H9 (cell line): Measurements from ENCODE around the gene PSMD6. TPM values are rescaled to one million over a fixed set of nuclear protein-coding genes. Genes with fewer than 3 reads are reported as not detected.

Experiments used
- DNase-seq: peaks from one replicate; pipeline ENCODE4 v3.0.0-alpha.2; 2017
- H2AFZ ChIP-seq: one replicate; pipeline ENCODE4 v1.6.1; 2013; ENCODE audit warnings: mild to moderate bottlenecking, low read length, control low read depth, moderate library complexity
- H2AK5ac ChIP-seq: 2 replicates; pipeline ENCODE4 v1.6.1; 2013; ENCODE audit warnings: low read length, control low read depth, mixed read lengths; ENCODE audit not compliant: insufficient read length
- H2BK120ac ChIP-seq: one replicate; pipeline ENCODE4 v1.6.1; 2013; ENCODE audit warnings: low read depth, mild to moderate bottlenecking, low read length, control low read depth, inconsistent platforms; ENCODE audit not compliant: poor library complexity, severe bottlenecking
- H2BK12ac ChIP-seq: 2 replicates; pipeline ENCODE4 v1.6.1; 2013; ENCODE audit warnings: low read length, control low read depth, mixed read lengths, low read depth; ENCODE audit not compliant: insufficient read length
- H2BK15ac ChIP-seq: 2 replicates; pipeline ENCODE4 v1.6.1; 2013; ENCODE audit warnings: low read depth, low read length, control low read depth
- H2BK20ac ChIP-seq: one replicate; pipeline ENCODE4 v1.6.1; 2013; ENCODE audit warnings: low read depth, mild to moderate bottlenecking, low read length, control low read depth, inconsistent platforms; ENCODE audit not compliant: poor library complexity, severe bottlenecking
- H2BK5ac ChIP-seq: 2 replicates; pipeline ENCODE4 v1.6.1; 2013; ENCODE audit warnings: low read length, control low read depth, mixed read lengths; ENCODE audit not compliant: insufficient read length
- H3K14ac ChIP-seq: 2 replicates; pipeline ENCODE4 v1.6.1; 2013; ENCODE audit warnings: low read length, control low read depth; ENCODE audit not compliant: insufficient read depth
- H3K18ac ChIP-seq: 2 replicates; pipeline ENCODE4 v1.6.1; 2013; ENCODE audit warnings: low read depth, mild to moderate bottlenecking, mixed read lengths, low read length, control low read depth; ENCODE audit not compliant: insufficient read length
- H3K23ac ChIP-seq: 2 replicates; pipeline ENCODE4 v1.6.1; 2013; ENCODE audit warnings: low read length, control low read depth, mixed read lengths, low read depth; ENCODE audit not compliant: insufficient read length
- H3K23me2 ChIP-seq: 2 replicates; pipeline ENCODE4 v1.6.1; 2013; ENCODE audit warnings: low read depth, mild to moderate bottlenecking, mixed read lengths, low read length, control low read depth; ENCODE audit not compliant: insufficient read length, poor library complexity, severe bottlenecking
- H3K27ac ChIP-seq: 2 replicates; pipeline ENCODE4 v1.5.1; 2013; ENCODE audit warnings: low read length, control low read depth, mixed read lengths, low read depth; ENCODE audit not compliant: insufficient read length
- H3K27me3 ChIP-seq: 2 replicates; pipeline ENCODE4 v1.6.1; 2013; ENCODE audit warnings: low read length, control low read depth, inconsistent platforms; ENCODE audit not compliant: insufficient read depth
- H3K4ac ChIP-seq: 2 replicates; pipeline ENCODE4 v1.6.1; 2013; ENCODE audit warnings: low read depth, mild to moderate bottlenecking, control low read depth, inconsistent platforms, low read length, moderate library complexity
- H3K4me1 ChIP-seq: 2 replicates; pipeline ENCODE4 v1.6.1; 2013; ENCODE audit warnings: low read length, control low read depth, inconsistent platforms; ENCODE audit not compliant: insufficient read depth
- H3K4me2 ChIP-seq: 2 replicates; pipeline ENCODE4 v1.6.1; 2013; ENCODE audit warnings: low read length, control low read depth, mixed read lengths; ENCODE audit not compliant: insufficient read length, insufficient read depth
- H3K56ac ChIP-seq: 2 replicates; pipeline ENCODE4 v1.6.1; 2013; ENCODE audit warnings: low read depth, mild to moderate bottlenecking, mixed read lengths, low read length, control low read depth; ENCODE audit not compliant: insufficient read length
- H3K79me1 ChIP-seq: 2 replicates; pipeline ENCODE4 v1.6.1; 2013; ENCODE audit warnings: low read depth, mild to moderate bottlenecking, moderate library complexity, low read length, control low read depth, inconsistent platforms; ENCODE audit not compliant: insufficient read depth, poor library complexity, severe bottlenecking
- H3K79me2 ChIP-seq: 2 replicates; pipeline ENCODE4 v1.6.1; 2013; ENCODE audit warnings: low read length, control low read depth, inconsistent platforms; ENCODE audit not compliant: insufficient read depth
- H3K9ac ChIP-seq: 2 replicates; pipeline ENCODE4 v1.6.1; 2013; ENCODE audit warnings: low read length, control low read depth, mixed read lengths; ENCODE audit not compliant: insufficient read length; ENCODE audit errors: extremely low read depth
- H3K9me3 ChIP-seq: one replicate; pipeline ENCODE4 v1.6.1; 2013; ENCODE audit warnings: low read depth, low read length, inconsistent platforms; ENCODE audit not compliant: control insufficient read depth
- H3T11ph ChIP-seq: one replicate; pipeline ENCODE4 v1.6.1; 2013; ENCODE audit warnings: mild to moderate bottlenecking, low read length, control low read depth, inconsistent platforms
- H4K20me1 ChIP-seq: one replicate; pipeline ENCODE4 v1.6.1; 2013; ENCODE audit not compliant: control insufficient read depth, insufficient read length, insufficient read depth
- H4K5ac ChIP-seq: 2 replicates; pipeline ENCODE4 v1.6.1; 2013; ENCODE audit warnings: low read depth, mild to moderate bottlenecking, mixed read lengths, low read length, control low read depth; ENCODE audit not compliant: insufficient read length
- H4K8ac ChIP-seq: replicated peaks from 2 replicates; pipeline ENCODE4 v1.6.1; 2013; ENCODE audit warnings: low read length, control low read depth, mixed read lengths, low read depth; ENCODE audit not compliant: insufficient read length
- H4K91ac ChIP-seq: 2 replicates; pipeline ENCODE4 v1.6.1; 2013; ENCODE audit warnings: low read depth, mild to moderate bottlenecking, moderate library complexity, mixed read lengths, low read length, control low read depth; ENCODE audit not compliant: insufficient read length
- H3K27ac Mint-ChIP-seq, 3 experiments: 2 replicates in 2 of 3; 3 replicates in 1 of 3; pipeline ENCODE4 v1.8.0; 2020 to 2021; ENCODE audit warnings: mixed read lengths in 3 of 3, mild to moderate bottlenecking in 1 of 3, moderate library complexity in 1 of 3
- H3K27me3 Mint-ChIP-seq: 2 replicates; pipeline ENCODE4 v1.8.0; 2021; ENCODE audit warnings: low read depth, mild to moderate bottlenecking, moderate library complexity, mixed read lengths
- H3K36me3 Mint-ChIP-seq, 3 experiments: 2 replicates in 2 of 3; 3 replicates in 1 of 3; pipeline ENCODE4 v1.8.0; 2020 to 2021; ENCODE audit warnings: low read depth in 3 of 3, mixed read lengths in 3 of 3; ENCODE audit not compliant: insufficient read depth in 1 of 3
- H3K4me1 Mint-ChIP-seq, 2 experiments: 2 replicates each; pipeline ENCODE4 v1.8.0; 2020; ENCODE audit warnings: mixed read lengths in 2 of 2
- H3K4me3 Mint-ChIP-seq, 2 experiments: 2 replicates in 1 of 2; 3 replicates in 1 of 2; pipeline ENCODE4 v1.8.0; 2020 to 2021; ENCODE audit warnings: mild to moderate bottlenecking in 2 of 2, mixed read lengths in 2 of 2, moderate library complexity in 1 of 2
- H3K9me3 Mint-ChIP-seq, 2 experiments: 2 replicates in 1 of 2; 3 replicates in 1 of 2; pipeline ENCODE4 v1.8.0; 2020; ENCODE audit warnings: mild to moderate bottlenecking in 2 of 2, mixed read lengths in 2 of 2, moderate library complexity in 1 of 2
- CTCF ChIP-seq: fragments of 200-600 bp; sonication (generic); conservative IDR thresholded peaks from 3 replicates; pipeline ENCODE4 v1.8.0; 2021; ENCODE audit warnings: antibody characterized with exemption, mild to moderate bottlenecking
- WGBS: extraction: QIAGEN DNeasy Blood & Tissue Kit; methylation state at CpG from one replicate; pipeline ENCODE4 v1.1.7; 2013; ENCODE audit warnings: missing lambda C conversion rate, low lambda C conversion rate, mixed read lengths; ENCODE audit not compliant: insufficient read length; ENCODE audit errors: extremely low coverage; 5-methylcytosine and 5-hydroxymethylcytosine counted together
- total RNA-seq: library from RNA; stranded (reverse); gene quantifications from 2 replicates; pipeline ENCODE4 v1.2.1, GENCODE V29; 2021

Gene PSMD6
- total RNA-seq, 1 experiment from 2014 or later: 112 TPM

GRCh38 chr3:63990204-63990603, 33.1 kb downstream of the PSMD6 start:
- Histone ChIP-seq H4K8ac (no peak overlapping the region), H3K4ac (no peak overlapping the region), H4K91ac (no peak overlapping the region), H3K23me2 (no peaks in the 10 kb centered on the region), H2BK5ac (no peak overlapping the region), H3K79me1 (no peaks in the 10 kb centered on the region), H3K27me3 (no peaks in the 10 kb centered on the region), H3K18ac (no peak overlapping the region), H4K5ac (no peak overlapping the region), H2BK120ac (no peak overlapping the region), H3K79me2 (no peaks in the 10 kb centered on the region), H3K14ac (no peak overlapping the region), H2BK12ac (no peak overlapping the region), H4K20me1 (no peaks in the 10 kb centered on the region), H3T11ph (no peak overlapping the region), H3K27ac (no peak overlapping the region), H3K4me2 (no peak overlapping the region), H2BK20ac (no peak overlapping the region), H3K9ac (no peak overlapping the region), H3K9me3 (no peaks in the 10 kb centered on the region), H2AK5ac (no peak overlapping the region), H2BK15ac (no peak overlapping the region), H3K23ac (no peak overlapping the region), H3K4me1 (peaks cover 2% of the 10 kb centered on the region; the same call in 1 of the 2 replicates), H2AFZ (no peak overlapping the region), H3K56ac (no peak overlapping the region)
- TF ChIP-seq CTCF: no peak
- H3K27ac Mint-ChIP-seq: peak overlapping the region in 1 of 3 experiments; percentile 62; a peak in 1 of 7 replicates
- H3K4me3 Mint-ChIP-seq: no peak overlapping the region
- WGBS: no CpG with 5 or more reads among the region's 14 CpGs
- no peaks in the 10 kb centered on the region for H3K27me3 Mint-ChIP-seq
- DNase-seq: no peak
- no peaks in the 10 kb centered on the region for H3K9me3 Mint-ChIP-seq
- H3K36me3 Mint-ChIP-seq: peaks cover 0 to 35% (median 21%) of the 10 kb centered on the region in 3 experiments; a peak in 6 of 7 replicates
- H3K4me1 Mint-ChIP-seq: peaks cover 6 to 8% of the 10 kb centered on the region in 2 experiments; a peak in 2 of 4 replicates
